ENCODE measurements around the gene IRF3. TPM values are rescaled to one million over a fixed set of nuclear protein-coding genes. Genes with fewer than 3 reads are reported as not detected.

IRF3 gene
- total RNA-seq, 1 donor from 2014 or later = 29.5 TPM

GRCh38 chr19:49654581-49654980, 11.1 kb downstream of the IRF3 start:
- no peaks in the 10 kb centered on the region for H3K4me1 ChIP-seq
- Mint-ChIP-seq H3K27ac (no peak overlapping the region), H3K9me3 (no peaks in the 10 kb centered on the region), H3K36me3 (peaks cover 32% of the 10 kb centered on the region), H3K4me3 (peak overlapping the region; percentile 66), H3K27me3 (ENCODE audit: insufficient read depth, low read depth) (peaks cover 3% of the 10 kb centered on the region), H3K4me1 (no peaks in the 10 kb centered on the region)
- peaks cover 22% of the 10 kb centered on the region for H4K20me1 ChIP-seq (ENCODE audit: low read depth)
- no peak overlapping the region for H3K9ac ChIP-seq
- no peak for DNase-seq (ENCODE audit: low spot score)
- no peak overlapping the region for H3K4me3 ChIP-seq
- peaks cover 16% of the 10 kb centered on the region for H3F3A ChIP-seq (ENCODE audit: low read depth)
- no peak for TF ChIP-seq EZH2phosphoT487 (IDR thresholded peaks at IDR 0.05)
- TF ChIP-seq CTCF (IDR thresholded peaks at IDR 0.05) = no peak
- TF ChIP-seq EZH2 (IDR thresholded peaks at IDR 0.05) = no peak
- H3K27me3 ChIP-seq = no peaks in the 10 kb centered on the region
- H3K9me3 ChIP-seq (ENCODE audit: low read depth) = no peaks in the 10 kb centered on the region
- H2AFZ ChIP-seq (replicated peaks) = no peak overlapping the region
- no peak overlapping the region for H3K27ac ChIP-seq
- no peak overlapping the region for H3K4me2 ChIP-seq
- H3K36me3 ChIP-seq = no peaks in the 10 kb centered on the region
- no peaks in the 10 kb centered on the region for H3K79me2 ChIP-seq (ENCODE audit: low read depth)

- Histone ChIP-seq H3K79me2 (ENCODE audit: low read depth) (peaks cover 7% of the 10 kb centered on the region), H3K4me1 (no peaks in the 10 kb centered on the region), H3K9me3 (ENCODE audit: low read depth) (no peaks in the 10 kb centered on the region), H3K4me2 (no peak overlapping the region), H3F3A (ENCODE audit: low read depth) (peaks cover 5% of the 10 kb centered on the region), H3K27ac (no peak overlapping the region), H4K20me1 (ENCODE audit: low read depth) (peaks cover 25% of the 10 kb centered on the region), H3K9ac (no peak overlapping the region), H3K36me3 (no peaks in the 10 kb centered on the region), H3K27me3 (no peaks in the 10 kb centered on the region), H3K4me3 (no peak overlapping the region), H2AFZ (replicated peaks) (no peak overlapping the region)
- H3K4me3 Mint-ChIP-seq = no peak overlapping the region
- no peak for DNase-seq (ENCODE audit: low spot score)
- peaks cover 3% of the 10 kb centered on the region for H3K27me3 Mint-ChIP-seq (ENCODE audit: insufficient read depth, low read depth)
- no peak for TF ChIP-seq EZH2phosphoT487 (IDR thresholded peaks at IDR 0.05)
- TF ChIP-seq CTCF (IDR thresholded peaks at IDR 0.05) = no peak
- no peak for TF ChIP-seq EZH2 (IDR thresholded peaks at IDR 0.05)
- no peaks in the 10 kb centered on the region for H3K9me3 Mint-ChIP-seq
- H3K36me3 Mint-ChIP-seq = peaks cover 28% of the 10 kb centered on the region
- no peaks in the 10 kb centered on the region for H3K4me1 Mint-ChIP-seq
- no peak overlapping the region for H3K27ac Mint-ChIP-seq
These were observed 12.2 kb downstream of the IRF3 start for GRCh38 chr19:49653466-49653806.

- H3K36me3 ChIP-seq = no peaks in the 10 kb centered on the region
- no peaks in the 10 kb centered on the region for H3K9me3 ChIP-seq (ENCODE audit: low read depth)
- no peak overlapping the region for H3K27ac ChIP-seq
- H3K4me2 ChIP-seq = no peak overlapping the region
- H3F3A ChIP-seq (ENCODE audit: low read depth) = peaks cover 5% of the 10 kb centered on the region
- no peak overlapping the region for H3K9ac ChIP-seq
- H3K27me3 ChIP-seq = no peaks in the 10 kb centered on the region
- Mint-ChIP-seq H3K9me3 (no peaks in the 10 kb centered on the region), H3K4me1 (no peaks in the 10 kb centered on the region), H3K36me3 (peaks cover 28% of the 10 kb centered on the region), H3K27ac (no peak overlapping the region), H3K4me3 (no peak overlapping the region), H3K27me3 (ENCODE audit: insufficient read depth, low read depth) (peaks cover 3% of the 10 kb centered on the region)
- H3K4me1 ChIP-seq = no peaks in the 10 kb centered on the region
- H3K79me2 ChIP-seq (ENCODE audit: low read depth) = peaks cover 7% of the 10 kb centered on the region
- no peak for DNase-seq (ENCODE audit: low spot score)
- TF ChIP-seq CTCF (IDR thresholded peaks at IDR 0.05) (no peak), EZH2 (IDR thresholded peaks at IDR 0.05) (no peak), EZH2phosphoT487 (IDR thresholded peaks at IDR 0.05) (no peak)
- no peak overlapping the region for H2AFZ ChIP-seq (replicated peaks)
- H4K20me1 ChIP-seq (ENCODE audit: low read depth) = peaks cover 31% of the 10 kb centered on the region
- H3K4me3 ChIP-seq = no peak overlapping the region
These were observed 12.8 kb downstream of the IRF3 start for GRCh38 chr19:49652551-49653465.
